HG02852 (cell line): Measurements from ENCODE around the gene ACCSL.

Source experiments
- ATAC-seq: cut with Tn5 transposase; IDR thresholded peaks from one replicate; pipeline ENCODE4 v1.9.1; 2021; ENCODE audit warnings: mild to moderate bottlenecking, moderate library complexity; ENCODE audit not compliant: unreplicated experiment

Gene ACCSL

GRCh38 chr11:44047931-44048431, at the start of gene ACCSL:
TSS of gene ACCSL (plus strand) at chr11:44047981. CDS start at chr11:44048037, 56 bp downstream.
- ATAC-seq = no peak

DNA sequence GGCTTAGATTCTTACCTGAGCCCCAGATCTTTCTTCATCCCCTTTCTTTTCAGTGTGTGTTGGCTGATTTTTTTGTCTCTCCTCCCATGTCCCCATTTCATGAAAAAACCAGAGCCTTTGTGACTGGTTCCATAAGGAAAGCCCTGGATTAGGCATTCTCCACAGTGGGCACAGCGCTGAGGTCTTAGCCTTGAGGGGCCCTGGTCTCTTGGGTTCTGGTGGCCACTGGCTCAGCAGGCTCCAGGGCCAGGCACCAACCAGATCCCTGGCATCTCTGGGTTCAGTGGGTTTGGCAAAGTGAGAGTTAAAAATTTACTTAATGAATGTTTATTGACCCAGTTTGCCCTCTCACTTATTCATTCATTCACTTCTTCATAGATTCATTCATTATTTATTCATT, 49.5 kb upstream of the ACCSL start:
- ATAC-seq = no peak

GRCh38 chr11:44000731-44001130, 47.0 kb upstream of the ACCSL start:
- ATAC-seq = no peak

- ATAC-seq = no peak
Measured at GRCh38 chr11:44002191-44003093, 45.3 kb upstream of the ACCSL start.

GRCh38 chr11:44003736-44004451, 43.9 kb upstream of the ACCSL start:
- ATAC-seq = no peak

DNA sequence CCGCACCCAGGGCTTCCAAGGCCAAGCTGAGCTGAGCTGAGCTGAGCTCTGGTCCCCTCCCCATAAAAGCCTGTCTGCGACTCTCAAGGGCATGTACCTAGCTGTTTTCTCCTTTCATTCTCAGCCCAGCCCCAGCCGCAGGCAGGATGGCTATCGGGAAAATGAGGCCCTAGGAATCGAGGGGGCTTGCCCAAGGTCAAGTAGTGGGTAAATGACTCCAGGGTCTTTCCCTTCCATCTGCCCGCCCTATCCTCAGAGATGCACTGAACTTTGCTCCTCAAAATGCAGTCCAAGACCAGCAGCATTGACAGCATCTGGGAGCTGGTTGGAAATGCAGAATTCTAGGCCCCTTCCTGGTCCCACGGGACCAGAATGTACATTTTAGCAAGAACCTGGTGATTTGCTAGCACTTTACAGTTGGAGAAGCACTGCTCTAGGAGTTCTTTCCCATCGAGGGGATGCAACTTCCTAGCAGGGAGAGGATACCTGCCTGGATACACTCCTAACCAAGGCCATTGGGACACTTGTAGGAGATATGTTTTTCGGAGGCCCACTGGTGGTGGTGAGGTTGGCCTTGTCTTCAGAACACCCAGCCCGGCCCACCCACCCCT, 43.2 kb upstream of the ACCSL start:
- ATAC-seq = no peak

DNA sequence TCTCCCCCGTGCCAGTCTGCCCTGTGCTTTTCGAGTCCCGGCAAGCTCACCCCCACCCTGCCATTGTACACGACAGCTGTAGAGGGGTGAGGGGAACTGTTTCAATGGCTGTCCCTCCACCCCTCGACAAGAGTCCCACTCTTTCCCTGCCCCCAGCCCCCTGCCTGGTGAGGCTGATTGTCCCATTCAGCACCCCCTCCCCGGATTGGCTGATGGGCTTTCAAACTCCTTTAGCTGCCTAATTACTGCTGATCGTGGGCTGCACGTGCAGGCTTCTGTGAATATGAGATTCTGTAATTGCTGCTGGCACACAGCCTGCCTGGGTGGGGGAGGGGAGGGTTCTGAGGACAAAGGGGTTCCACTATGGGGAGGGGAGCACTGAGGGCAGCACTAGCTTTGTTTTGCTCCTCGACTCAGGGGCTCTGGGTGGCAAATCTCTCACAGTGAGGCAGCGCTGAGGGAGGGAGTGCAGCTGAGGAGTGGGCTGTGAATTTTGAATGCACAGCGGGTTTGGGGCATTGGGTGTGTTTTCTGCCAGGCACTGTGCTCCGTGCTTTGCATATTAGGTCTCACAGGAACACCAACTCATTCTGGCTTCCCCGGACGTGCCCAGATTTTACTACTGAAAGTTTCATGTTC, 42.6 kb upstream of the ACCSL start:
- no peak for ATAC-seq

DNA sequence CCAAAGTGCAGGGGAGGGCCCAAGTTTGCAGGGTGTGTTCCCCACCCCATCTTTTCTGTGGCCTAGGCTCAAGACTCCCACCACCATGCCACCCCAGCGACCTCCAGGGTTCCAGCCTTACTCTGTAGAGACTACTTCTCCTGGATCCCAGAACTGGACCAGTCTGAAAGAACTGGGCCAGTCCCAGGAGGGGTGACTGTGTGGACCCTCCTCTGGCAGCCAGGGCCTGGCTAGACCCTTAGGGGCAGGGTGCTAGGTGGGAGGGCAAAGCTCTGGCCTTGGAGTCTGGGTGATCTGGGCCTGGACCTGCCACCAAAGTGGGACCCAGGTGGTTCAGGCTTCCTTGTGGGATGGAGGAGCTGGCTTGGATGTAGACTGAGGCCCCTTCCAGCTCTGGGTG, 41.8 kb upstream of the ACCSL start:
- ATAC-seq = no peak

- ATAC-seq = no peak
Measured at GRCh38 chr11:44006917-44007361, 40.8 kb upstream of the ACCSL start.

DNA sequence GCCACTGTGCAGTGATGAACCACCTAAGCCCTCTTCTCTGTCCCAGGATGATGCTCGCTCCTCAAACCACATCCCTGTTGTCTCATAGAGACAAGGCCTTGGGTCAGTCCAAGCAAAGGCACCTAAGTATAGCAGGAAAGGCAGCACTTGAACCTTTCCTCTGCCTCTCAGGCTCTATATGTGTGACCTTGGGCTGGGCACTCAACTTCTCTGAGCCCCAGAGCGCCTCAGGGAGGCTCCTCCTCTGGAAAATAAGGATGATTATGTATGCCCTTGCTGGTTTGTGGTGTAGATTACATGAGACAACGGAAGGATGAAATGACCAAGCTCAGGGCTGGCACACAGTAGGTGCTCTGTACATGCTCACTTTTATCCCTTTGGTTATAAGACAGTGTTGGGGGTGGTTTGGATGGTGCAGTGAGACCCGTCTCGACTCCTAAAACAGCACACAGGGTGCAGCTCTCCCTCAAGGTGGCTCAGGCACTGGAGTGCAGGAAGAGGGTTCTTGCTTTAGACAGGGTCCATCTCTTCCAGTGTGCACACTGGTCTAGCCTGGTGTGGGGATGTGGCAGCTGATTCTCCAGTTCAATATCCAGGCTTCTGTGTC, 40.2 kb upstream of the ACCSL start:
- no peak for ATAC-seq

- ATAC-seq = no peak
Measured at GRCh38 chr11:44008088-44008501, 39.7 kb upstream of the ACCSL start.

DNA sequence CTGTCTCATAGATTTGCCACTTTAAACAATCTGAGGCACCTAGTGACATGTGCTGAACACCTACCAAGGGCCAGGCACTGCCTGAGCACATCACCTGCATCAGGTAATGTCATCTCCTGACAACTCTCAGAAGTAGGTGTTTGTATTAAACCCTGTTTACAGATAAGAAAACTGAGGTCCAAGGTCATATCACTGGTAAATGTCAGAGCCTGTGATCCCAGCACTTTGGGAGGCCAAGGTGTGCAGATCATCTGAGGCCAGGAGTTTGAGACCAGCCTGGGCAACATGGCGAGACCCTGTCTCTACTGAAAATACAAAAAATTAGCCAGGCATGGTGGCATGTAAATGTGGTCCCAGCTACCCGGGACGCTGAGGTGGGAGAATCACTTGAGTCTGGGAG, 39.1 kb upstream of the ACCSL start:
- ATAC-seq = no peak

DNA sequence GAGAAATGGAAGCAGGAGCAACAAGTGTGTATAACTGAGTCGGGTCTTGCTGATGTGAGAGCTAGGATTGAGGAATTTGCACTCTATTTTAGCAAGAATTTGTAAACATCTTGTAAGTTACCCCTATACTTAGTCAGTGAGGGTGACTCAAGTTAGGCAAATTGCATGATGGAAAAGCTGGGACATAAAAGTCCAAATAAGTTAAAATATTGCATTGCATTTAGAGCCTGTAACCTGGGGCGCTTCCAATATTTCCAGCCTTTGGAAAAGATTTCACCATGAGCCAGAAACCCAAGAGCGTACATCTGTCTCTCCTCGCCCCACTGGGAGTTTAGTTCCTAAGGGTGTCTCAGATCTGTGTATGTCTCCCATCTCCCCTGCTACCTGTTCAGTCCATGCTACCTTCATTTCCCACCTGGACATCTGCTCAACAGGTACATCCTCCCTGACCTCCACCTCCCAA, 37.0 kb upstream of the ACCSL start:
- ATAC-seq = no peak

DNA sequence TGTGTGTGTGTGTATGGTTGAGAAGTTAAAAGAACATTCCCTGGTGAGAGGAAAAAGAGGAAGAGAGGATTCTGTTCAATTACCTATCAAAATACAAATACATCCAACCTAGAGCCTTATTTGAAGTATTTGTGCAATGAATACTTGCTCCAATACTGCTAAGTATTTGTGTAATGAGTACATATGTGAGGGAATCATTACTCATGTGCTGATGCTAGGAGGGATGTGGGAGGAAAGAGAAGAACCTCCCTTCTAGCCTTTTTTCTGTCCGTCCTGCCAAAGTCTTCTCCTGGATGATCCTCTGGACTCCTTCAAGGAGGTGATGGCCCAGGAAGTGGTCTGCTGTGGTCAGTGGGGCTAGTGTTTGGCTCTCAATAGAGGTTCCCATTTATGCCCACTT, 36.0 kb upstream of the ACCSL start:
- ATAC-seq = no peak

DNA sequence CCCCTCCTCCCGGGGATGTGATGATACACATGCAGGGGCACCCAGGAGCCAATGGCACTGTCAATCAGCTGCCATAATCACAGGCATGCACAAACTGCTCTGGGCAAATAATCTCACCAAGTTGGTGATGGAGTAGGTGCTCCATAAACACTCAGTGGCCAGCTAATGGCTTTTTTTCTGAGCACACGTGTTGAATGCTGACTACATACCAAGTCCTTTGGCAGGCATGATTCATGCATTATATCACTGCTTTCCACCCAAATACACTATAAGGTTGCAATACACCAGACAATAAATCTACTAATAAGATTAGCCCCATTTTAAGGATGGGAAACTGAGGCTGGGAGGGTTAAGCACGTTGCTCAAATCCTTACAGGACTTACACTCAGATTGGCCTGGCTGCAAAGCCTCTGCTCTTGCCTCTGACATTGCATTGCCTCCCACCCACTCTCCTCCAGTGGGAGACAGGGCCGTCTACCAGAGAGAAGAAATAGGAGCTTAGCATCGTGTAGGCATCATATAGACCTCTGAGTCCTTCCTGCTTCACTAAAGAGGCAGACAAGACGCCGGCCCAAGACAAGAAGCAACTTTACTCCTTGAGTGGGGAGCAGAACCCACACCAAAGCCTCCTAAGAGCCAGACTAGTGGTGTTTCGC, 32.7 kb upstream of the ACCSL start:
- ATAC-seq = no peak

GRCh38 chr11:44015624-44016007, 32.2 kb upstream of the ACCSL start:
- ATAC-seq = no peak

GRCh38 chr11:44016131-44016530, 31.6 kb upstream of the ACCSL start:
- no peak for ATAC-seq

DNA sequence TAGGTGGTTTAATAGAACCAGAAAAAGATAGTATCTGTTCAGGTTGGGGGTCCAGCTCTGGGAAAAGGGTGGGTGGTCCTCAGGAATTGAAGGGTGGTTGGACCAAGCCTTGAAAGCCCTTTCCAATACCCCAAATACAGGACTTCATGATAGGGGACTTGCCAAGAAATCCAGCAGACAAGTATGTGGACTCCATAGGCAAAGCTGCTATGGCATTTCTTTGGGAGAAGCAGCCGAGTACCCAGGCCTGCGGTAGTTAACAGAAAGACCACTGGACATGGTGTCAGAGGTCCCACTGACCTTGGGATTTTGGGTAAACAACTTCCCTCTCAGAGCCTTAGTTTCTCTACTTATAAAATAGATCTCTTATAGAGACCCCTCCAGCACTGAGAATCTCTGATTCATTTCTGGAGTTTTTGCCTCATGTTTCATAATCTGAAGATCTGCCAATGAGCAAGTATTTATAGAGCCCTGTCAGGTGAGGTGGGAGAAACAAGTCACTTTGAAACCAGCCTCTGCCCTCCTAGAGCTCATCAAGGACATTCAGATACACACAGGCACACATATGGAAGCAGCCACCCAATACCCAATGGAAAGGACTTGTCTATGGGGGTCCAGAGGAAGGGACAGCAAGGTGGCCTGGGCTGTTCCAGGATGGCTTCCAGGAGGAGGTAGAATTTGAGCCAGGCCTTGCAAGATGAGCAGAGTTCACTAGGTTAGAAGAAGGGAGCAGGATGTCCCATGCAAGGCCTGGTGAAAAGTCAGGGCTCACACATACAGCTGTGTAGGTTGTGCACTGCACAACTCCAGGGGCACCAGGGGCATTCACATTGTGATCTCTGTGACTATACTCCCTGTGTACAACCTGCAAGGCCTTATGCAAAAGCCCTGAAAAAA, 31.0 kb upstream of the ACCSL start:
- ATAC-seq = no peak
